ENCODE measurements around the gene PLPP1. TPM values are rescaled to one million over a fixed set of nuclear protein-coding genes. Genes with fewer than 3 reads are reported as not detected.

The PLPP1 gene
- total and polyA plus RNA-seq, 2 of the 13 experiments (the other 11 are each of a cell fraction or from before 2014, with no cell fraction given) = 7.3 to 12.1 TPM

DNA sequence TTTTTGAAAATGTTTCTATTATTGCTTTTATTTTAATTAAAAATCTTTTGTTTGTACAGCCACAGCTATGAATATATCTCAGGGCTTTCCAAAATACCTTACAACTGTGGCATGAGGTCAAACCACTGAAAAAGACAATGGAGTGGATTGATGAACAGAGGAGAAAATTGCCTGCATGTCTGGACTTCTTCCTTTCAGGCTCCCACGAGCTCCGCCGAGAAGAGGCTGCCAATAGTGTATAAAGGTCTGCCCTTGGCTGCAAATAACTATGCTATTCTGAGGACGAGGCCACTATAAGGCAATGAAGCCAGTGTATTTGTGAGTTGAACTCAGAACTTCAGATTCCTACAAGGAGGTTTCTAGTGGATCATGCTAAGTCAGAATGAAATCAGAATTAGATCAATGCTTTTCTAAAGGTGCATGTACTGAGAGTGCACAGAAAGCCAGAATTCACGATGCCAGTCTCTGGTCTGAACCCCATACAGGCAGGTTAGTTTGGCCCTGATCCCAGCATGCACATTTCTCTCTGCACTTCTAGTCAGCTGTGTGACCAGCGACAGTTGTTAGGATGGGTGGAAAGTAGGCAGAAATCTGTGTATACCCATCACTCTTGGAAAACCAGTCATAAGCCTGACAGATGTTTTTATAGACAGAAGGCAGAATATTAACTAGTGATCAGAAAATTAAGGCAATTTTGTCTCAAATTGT is 42.7 kb upstream of the PLPP1 start:
- no peak overlapping the region for H3K27ac ChIP-seq (ENCODE audit: extremely low read length, insufficient read depth, low read length)
- H3K4me1 ChIP-seq (ENCODE audit: insufficient read depth, low read length) = peaks cover 26% of the 10 kb centered on the region
- H3K4me2 ChIP-seq (ENCODE audit: low read depth, low read length) = no peak overlapping the region
- no peaks in the 10 kb centered on the region for H3K79me2 ChIP-seq (ENCODE audit: insufficient read depth, low read length)
- intact Hi-C loops (cut with micrococcal nuclease; ENCODE audit: unreplicated experiment) = no loop called here
- no peaks in the 10 kb centered on the region for H3K27me3 ChIP-seq (ENCODE audit: control insufficient read depth in 1 of 2, insufficient read depth in 2 of 2, low read length in 2 of 2)
- ChIA-PET CTCF (ENCODE audit: low intra/inter-chr PET ratio, low total read pairs) (no interaction called here), POLR2A (no interaction called here)
- ATAC-seq (no peak), DNase-seq (ENCODE audit: low spot score) (no peak), FAIRE-seq (peak; percentile 15)
- no peak overlapping the region for H2AFZ ChIP-seq (ENCODE audit: low read length)
- H3K9me3 ChIP-seq (ENCODE audit: low read length) = no peaks in the 10 kb centered on the region
- H4K20me1 ChIP-seq (ENCODE audit: insufficient read depth, low read length) = no peaks in the 10 kb centered on the region
- WGBS (ENCODE audit: low lambda C conversion rate) = 54% methylated on average over 6 of the region's 6 CpGs
- no TSS peak for BruUV-seq (replicated peaks)
- in situ Hi-C loops (cut with HindIII; ENCODE audit: extremely low pct_ligation_motif_present, low pct_unique_long_range_greater_than_20kb) = no loop called here
- TF ChIP-seq ZNF329 (CRISPR knock-in tag; IDR thresholded peaks at IDR 0.05; ENCODE audit: low read depth) (no peak), ARNT2 (CRISPR knock-in tag; IDR thresholded peaks at IDR 0.05; ENCODE audit: low read depth) (no peak), MBNL3 (CRISPR knock-in tag; conservative IDR thresholded peaks at IDR 0.05) (no peak), MAFG (CRISPR knock-in tag; IDR thresholded peaks at IDR 0.05) (no peak)
- TF ChIP-seq, protein P1, sequence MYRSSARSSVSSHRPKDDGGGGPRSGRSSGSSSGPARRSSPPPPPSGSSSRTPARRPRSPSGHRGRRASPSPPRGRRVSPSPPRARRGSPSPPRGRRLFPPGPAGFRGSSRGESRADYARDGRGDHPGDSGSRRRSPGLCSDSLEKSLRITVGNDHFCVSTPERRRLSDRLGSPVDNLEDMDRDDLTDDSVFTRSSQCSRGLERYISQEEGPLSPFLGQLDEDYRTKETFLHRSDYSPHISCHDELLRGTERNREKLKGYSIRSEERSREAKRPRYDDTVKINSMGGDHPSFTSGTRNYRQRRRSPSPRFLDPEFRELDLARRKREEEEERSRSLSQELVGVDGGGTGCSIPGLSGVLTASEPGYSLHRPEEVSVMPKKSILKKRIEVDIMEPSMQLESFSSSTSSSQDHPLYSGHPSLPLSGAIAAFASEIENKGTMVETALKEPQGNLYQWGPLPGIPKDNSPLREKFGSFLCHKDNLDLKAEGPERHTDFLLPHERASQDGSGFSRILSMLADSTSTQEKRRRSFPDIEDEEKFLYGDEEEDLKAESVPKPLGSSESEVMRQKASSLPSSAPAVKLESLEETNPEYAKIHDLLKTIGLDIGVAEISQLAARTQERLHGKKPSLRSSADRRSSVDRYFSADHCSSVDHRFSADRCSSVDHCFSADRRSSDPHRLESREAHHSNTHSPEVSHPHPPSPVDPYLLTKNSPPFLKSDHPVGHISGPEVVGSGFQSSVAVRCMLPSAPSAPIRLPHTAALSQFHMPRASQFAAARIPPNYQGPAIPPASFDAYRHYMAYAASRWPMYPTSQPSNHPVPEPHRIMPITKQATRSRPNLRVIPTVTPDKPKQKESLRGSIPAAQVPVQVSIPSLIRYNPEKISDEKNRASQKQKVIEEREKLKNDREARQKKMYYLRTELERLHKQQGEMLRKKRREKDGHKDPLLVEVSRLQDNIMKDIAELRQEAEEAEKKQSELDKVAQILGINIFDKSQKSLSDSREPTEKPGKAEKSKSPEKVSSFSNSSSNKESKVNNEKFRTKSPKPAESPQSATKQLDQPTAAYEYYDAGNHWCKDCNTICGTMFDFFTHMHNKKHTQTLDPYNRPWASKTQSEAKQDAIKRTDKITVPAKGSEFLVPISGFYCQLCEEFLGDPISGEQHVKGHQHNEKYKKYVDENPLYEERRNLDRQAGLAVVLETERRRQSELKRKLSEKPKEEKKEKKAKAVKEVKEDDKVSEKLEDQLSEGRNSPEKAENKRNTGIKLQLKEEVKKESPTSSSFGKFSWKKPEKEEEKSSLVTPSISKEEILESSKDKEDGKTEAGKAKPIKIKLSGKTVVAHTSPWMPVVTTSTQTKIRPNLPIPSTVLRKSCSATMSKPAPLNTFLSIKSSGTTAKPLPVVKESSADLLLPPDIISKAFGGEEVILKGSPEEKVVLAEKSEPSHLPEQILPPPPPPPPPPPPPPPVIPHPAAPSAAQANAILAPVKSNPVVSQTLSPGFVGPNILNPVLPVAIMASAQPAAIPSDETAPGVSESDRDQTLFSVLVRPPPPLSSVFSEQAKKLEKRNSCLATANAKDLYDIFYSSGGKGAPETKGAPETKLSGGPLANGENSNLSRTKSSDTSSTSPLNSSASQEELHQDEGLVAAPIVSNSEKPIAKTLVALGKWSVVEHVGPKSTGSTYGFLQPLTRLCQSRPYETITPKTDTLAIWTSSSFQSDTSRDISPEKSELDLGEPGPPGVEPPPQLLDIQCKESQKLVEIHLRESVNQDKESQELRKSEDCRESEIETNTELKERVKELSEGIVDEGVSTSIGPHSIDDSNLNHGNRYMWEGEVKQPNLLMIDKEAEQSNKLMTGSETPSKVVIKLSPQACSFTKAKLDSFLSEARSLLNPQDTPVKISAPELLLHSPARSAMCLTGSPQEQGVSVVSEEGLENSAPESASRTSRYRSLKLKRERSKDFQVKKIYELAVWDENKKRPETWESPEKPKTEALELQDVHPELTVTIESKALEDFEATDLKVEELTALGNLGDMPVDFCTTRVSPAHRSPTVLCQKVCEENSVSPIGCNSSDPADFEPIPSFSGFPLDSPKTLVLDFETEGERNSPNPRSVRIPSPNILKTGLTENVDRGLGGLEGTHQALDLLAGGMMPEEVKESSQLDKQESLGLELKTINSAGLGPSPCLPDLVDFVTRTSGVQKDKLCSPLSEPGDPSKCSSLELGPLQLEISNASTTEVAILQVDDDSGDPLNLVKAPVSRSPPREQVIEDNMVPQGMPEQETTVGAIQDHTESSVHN (CRISPR knock-in tag; IDR thresholded peaks at IDR 0.05) = no peak
- no peak overlapping the region for H3K9ac ChIP-seq (ENCODE audit: insufficient read depth, low read depth, low read length)
- no peak overlapping the region for H3K4me3 ChIP-seq (replicated peaks in 1 of 3; ENCODE audit: insufficient read depth in 1 of 3, low read depth in 2 of 3, low read length in 3 of 3)
- H3K36me3 ChIP-seq (replicated peaks in 1 of 2; ENCODE audit: control insufficient read depth in 1 of 2, insufficient read depth in 2 of 2, low read length in 2 of 2) = no peaks in the 10 kb centered on the region

All from HepG2 (cell line).